Central memory CD4-positive, alpha-beta T cell (primary cell): ENCODE measurements around the gene MLXIP.

Source experiments
- DNase-seq: peaks from one replicate; pipeline ENCODE4 v3.0.0; 2022

The MLXIP gene

GRCh38 chr12:122192441-122192840, 113.9 kb downstream of the MLXIP start:
- DNase-seq = no peak

- DNase-seq = no peak
Observed at GRCh38 chr12:122194804-122195203, 116.2 kb downstream of the MLXIP start.

- DNase-seq = no peak
Observed at GRCh38 chr12:122195405-122195804, 116.8 kb downstream of the MLXIP start.
